ENCODE results near the gene MYOM1.
"Not testable (repeated sequence)": the region's sequence is repeated elsewhere in the genome, so short reads cannot be mapped to it uniquely, and the experiment has no call there.

Gene MYOM1

DNA sequence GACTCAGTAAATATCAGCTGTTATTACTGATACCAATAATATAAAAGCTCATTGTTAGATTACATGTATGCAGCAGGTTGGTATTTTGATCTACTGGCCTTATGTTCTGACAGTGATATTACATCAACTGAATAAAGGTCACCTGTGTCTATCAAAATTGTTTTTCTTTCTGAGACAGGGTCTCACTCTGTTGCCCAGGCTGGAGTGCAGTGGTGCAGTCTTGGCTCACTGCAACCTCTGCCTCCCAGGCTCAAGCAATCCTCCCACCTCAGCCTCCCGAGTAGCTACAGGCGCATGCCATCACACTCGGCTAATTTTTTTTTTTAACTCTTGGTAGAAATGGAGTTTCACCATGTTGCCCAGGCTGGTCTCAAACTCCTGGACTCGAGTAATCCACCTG is 1.1 kb upstream of the MYOM1 start:
- not testable (repeated sequence) for H3K36me3 Mint-ChIP-seq (ENCODE audit: low read depth); DNase-seq (ENCODE audit: low spot score); H3K4me3 Mint-ChIP-seq; H3K9me3 Mint-ChIP-seq; H3K4me1 Mint-ChIP-seq (ENCODE audit: low read depth); H3K27ac Mint-ChIP-seq
- peaks cover 32% of the 10 kb centered on the region for H3K27me3 Mint-ChIP-seq (ENCODE audit: low read depth)

DNA sequence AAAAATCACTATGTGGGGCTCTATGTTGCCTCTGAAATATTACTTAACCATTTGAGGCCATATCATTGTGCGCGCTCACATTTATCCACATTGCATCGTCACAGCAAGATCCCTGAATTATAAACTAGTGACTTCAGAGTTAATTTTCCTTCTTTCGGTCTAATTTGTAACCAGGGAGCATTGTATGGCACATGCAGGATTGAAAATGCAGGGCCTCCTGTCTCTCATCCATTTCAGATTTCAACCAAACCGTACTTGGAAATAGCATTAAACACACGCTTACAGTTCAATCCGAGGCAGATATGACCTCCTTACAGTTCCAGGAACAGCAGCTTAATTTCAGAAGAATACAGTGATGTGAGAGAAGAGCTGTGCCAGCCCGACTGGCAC is 532 bp downstream of the MYOM1 start:
- no peak for DNase-seq (ENCODE audit: low spot score)
- H3K36me3 Mint-ChIP-seq (ENCODE audit: low read depth) = no peaks in the 10 kb centered on the region
- no peaks in the 10 kb centered on the region for H3K9me3 Mint-ChIP-seq
- H3K27ac Mint-ChIP-seq = no peak overlapping the region
- peaks cover 8% of the 10 kb centered on the region for H3K4me1 Mint-ChIP-seq (ENCODE audit: low read depth)
- peaks cover 32% of the 10 kb centered on the region for H3K27me3 Mint-ChIP-seq (ENCODE audit: low read depth)
- H3K4me3 Mint-ChIP-seq = no peak overlapping the region

DNA sequence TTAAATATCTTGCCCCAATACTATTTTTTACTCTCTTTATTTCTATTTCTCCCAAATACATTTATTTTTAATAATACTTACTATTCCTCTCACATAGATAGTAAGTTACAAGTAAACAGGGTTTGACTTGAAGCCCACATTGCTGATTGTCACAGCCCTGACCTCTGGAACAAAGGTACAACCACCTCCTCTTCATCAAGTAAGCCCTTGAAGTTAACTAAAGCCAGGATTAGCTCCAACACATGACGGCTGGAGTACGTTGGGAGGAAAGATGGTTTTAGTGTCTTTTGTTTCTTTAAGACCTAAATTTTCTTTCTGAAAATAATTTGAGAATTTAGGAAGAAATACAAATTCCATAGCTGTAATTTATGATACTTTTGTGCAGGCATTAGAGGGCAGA is 949 bp downstream of the MYOM1 start:
- Mint-ChIP-seq H3K36me3 (ENCODE audit: low read depth) (no peaks in the 10 kb centered on the region), H3K9me3 (no peaks in the 10 kb centered on the region)

DNA sequence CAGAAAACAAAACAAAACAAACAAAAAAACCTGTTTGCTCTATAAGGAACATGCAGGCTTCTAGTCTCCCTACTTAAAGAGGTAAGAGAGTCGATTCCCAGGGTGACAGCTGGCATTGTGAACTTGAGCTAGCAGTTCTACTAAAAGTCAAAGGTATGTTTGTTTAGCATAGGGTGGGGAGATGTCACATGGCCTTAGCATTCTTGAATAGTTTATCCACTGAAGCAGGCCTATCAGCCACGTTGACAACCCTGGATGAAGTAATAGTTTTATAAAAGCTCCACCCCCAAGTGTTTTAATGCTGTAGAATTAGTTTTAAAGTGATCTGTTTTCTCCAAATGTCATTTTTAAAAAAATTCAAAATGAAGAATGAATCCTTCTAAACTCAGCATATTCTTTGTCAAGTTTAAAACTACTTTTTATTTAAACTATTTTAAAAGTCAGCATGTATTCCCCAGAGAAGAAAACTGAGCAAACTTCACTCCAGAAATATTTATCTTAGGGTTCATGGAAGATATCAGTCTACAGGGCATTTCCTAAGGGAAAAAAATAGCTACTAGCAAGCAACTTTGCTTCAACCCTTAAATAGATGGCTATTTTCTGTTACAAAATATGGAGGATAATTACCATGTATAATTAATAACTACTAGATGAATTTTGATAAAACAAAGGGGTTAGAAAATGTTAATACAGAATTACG is 1.7 kb downstream of the MYOM1 start:
- Mint-ChIP-seq H3K4me3 (no peak overlapping the region), H3K4me1 (ENCODE audit: low read depth) (peaks cover 9% of the 10 kb centered on the region), H3K36me3 (ENCODE audit: low read depth) (no peaks in the 10 kb centered on the region), H3K27me3 (ENCODE audit: low read depth) (peaks cover 30% of the 10 kb centered on the region), H3K9me3 (no peaks in the 10 kb centered on the region), H3K27ac (no peak overlapping the region)
- DNase-seq (ENCODE audit: low spot score) = no peak

More for the DNA sequence above, 949 bp downstream of the MYOM1 start:
- Mint-ChIP-seq H3K27ac (no peak overlapping the region), H3K4me3 (no peak overlapping the region), H3K27me3 (ENCODE audit: low read depth) (peaks cover 32% of the 10 kb centered on the region), H3K4me1 (ENCODE audit: low read depth) (peaks cover 8% of the 10 kb centered on the region)
- DNase-seq (ENCODE audit: low spot score) = no peak

DNA sequence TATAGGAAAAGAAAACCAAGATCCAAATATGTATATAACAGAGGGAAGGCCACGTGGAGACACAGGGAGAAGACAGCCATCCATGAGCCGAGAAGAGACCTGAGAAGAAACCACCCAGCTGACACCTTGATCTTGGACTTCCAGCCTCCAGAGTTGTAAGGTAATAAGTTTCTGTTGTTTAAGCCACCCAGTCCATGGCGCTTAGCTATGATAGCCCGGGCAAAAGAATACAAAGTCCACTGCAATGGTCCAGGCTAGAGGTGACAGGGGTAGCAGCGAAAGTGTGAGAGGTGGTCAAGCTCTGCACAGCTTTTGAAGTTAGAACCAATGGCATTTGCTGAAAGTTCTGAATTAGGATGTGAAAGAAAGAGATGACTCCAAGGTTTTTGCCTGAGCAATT is 2.8 kb downstream of the MYOM1 start:
- no peak overlapping the region for H3K4me3 Mint-ChIP-seq
- H3K36me3 Mint-ChIP-seq (ENCODE audit: low read depth) = no peaks in the 10 kb centered on the region
- no peak overlapping the region for H3K27ac Mint-ChIP-seq
- H3K9me3 Mint-ChIP-seq = no peaks in the 10 kb centered on the region
- peaks cover 21% of the 10 kb centered on the region for H3K27me3 Mint-ChIP-seq (ENCODE audit: low read depth)
- no peak for DNase-seq (ENCODE audit: low spot score)
- peaks cover 11% of the 10 kb centered on the region for H3K4me1 Mint-ChIP-seq (ENCODE audit: low read depth)

DNA sequence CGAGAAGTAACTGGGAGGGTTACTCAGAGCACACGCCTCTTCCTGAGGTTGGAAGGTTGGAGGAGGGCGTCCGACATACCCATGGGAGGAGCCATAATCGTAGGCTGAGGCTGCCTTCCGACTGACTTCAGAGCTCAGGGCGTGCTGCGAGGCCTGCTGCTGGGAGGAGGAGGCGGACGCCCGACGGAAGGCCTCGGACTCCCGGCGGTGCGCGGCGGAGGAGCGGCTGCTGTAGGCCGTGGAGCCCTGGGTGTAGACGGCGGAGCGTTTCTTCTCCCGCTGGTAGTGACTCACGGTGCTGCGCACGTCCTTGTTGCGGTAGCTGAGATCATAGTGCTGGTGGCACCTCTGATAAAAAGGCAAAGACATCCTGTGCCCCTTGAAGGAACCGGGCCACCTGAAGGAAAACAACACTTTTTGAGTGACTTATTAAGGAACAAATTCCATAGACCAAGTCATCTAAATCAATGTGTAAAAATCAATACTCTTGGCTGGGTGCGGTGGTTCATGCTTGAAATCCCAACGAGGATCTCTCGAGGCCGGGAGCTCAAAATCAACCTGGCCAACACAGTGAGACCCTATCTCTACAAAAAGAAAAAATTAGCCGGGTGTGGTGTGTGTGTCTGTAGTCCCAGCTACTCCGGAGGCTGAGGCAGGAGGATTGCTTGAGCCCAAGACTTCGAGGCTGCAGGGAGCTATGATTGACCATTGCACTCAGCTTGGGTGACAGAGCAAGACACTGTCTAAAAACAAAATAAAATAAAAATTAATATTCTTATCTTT is 4.7 kb downstream of the MYOM1 start:
- H3K4me3 Mint-ChIP-seq = no peak overlapping the region
- DNase-seq (ENCODE audit: low spot score) = no peak
- H3K4me1 Mint-ChIP-seq (ENCODE audit: low read depth) = peaks cover 12% of the 10 kb centered on the region
- H3K9me3 Mint-ChIP-seq = no peaks in the 10 kb centered on the region
- H3K27ac Mint-ChIP-seq = no peak overlapping the region
- peaks cover 10% of the 10 kb centered on the region for H3K27me3 Mint-ChIP-seq (ENCODE audit: low read depth)
- H3K36me3 Mint-ChIP-seq (ENCODE audit: low read depth) = no peaks in the 10 kb centered on the region

DNA sequence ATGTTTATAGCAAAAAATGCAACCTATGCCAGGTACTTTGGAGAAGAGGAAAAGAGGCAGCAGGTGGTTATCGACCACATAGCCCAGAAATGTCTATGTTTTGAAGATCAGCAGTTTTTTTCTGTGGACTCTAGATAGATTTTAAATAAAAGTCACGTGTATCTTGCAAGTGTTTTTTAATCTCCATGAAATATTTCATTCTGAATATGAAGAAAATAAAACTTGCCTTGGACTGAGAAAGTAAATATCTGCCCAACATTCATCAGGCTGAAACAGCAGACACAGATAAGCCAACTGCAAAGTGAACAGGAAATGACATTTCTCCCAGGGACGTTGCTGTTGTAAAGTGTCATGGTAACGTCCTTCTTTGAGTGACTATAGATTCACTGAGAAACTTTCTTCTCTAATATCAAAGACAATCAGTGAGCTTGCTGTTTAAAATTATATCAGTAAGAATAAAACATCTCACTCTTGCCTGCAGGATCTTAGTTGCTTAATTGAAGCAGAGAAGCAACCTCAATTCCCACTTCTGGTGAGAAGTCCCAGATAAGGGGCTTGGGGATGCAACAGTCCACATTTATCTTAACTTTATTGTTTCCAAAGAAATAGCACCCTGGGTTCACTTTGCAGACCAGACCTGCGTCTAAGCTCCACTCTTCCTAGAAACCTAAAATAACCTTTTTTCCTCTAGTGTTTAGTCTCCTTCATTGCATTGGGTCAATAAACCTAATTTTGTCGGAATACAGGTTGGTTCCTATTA is 6.3 kb downstream of the MYOM1 start:
- peaks cover 15% of the 10 kb centered on the region for H3K4me1 Mint-ChIP-seq (ENCODE audit: low read depth)
- H3K36me3 Mint-ChIP-seq (ENCODE audit: low read depth) = no peaks in the 10 kb centered on the region

DNA sequence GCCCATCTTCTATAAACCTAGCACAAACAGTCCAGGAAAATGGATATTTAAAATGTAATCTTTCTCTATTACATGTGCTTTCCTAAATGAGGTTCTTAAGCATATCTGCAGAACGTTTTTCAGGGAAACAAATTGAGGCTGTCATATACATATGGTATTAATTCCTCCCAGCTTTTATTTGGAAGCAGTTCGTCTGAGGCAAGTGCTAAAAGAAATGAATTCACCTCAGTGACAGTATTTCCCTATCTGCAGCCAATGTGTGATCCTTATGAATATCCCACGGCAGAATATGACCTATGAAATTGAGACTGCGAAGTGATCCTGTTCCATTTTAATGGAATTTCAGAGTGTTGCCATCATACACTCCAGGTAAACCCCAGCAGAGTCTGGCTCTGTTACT is 7.1 kb downstream of the MYOM1 start:
- no peaks in the 10 kb centered on the region for H3K9me3 Mint-ChIP-seq
- H3K4me3 Mint-ChIP-seq = no peak overlapping the region
- no peak for DNase-seq (ENCODE audit: low spot score)
- no peaks in the 10 kb centered on the region for H3K27me3 Mint-ChIP-seq (ENCODE audit: low read depth)
- H3K27ac Mint-ChIP-seq = no peak overlapping the region
- no peaks in the 10 kb centered on the region for H3K36me3 Mint-ChIP-seq (ENCODE audit: low read depth)
- peaks cover 15% of the 10 kb centered on the region for H3K4me1 Mint-ChIP-seq (ENCODE audit: low read depth)

More for the DNA sequence above, 6.3 kb downstream of the MYOM1 start:
- no peaks in the 10 kb centered on the region for H3K27me3 Mint-ChIP-seq (ENCODE audit: low read depth)
- H3K27ac Mint-ChIP-seq = no peak overlapping the region
- H3K9me3 Mint-ChIP-seq = no peaks in the 10 kb centered on the region
- H3K4me3 Mint-ChIP-seq = no peak overlapping the region
- DNase-seq (ENCODE audit: low spot score) = no peak

DNA sequence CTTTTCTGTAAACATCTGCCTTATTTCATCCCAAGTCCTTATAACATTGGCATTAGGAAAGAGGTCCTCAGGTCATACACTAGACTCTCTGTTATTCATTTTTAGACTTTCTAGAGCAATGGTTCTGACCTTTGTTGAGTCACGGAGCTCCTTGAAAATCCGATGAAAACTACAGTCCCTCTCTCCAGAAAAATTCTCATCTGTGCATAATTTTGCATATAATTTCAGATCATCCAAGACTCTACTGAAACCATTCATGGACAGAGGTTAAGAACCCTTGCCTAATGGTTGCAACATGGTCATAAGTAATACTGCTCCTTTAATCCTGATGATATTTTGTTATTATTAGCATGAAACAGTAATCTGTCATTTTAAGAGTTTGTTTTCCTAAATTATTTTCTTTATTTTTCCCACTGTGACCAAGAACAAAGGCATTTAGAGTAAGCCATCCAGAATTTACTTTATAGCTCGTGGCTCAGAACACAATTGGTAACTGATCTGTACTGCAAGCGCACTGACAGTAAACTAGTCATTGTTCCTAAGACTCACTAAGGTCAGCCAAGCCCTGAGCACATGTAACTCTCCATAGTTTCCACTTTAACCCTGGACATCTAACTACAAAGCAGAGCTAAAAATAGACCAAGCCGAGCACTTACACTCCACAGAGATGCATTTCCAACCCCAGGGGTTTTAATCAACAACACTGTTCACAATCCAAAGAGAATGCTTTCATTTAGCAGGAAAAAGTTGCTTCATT is 8.4 kb downstream of the MYOM1 start:
- Mint-ChIP-seq H3K36me3 (ENCODE audit: low read depth) (no peaks in the 10 kb centered on the region), H3K4me1 (ENCODE audit: low read depth) (peaks cover 15% of the 10 kb centered on the region), H3K9me3 (no peaks in the 10 kb centered on the region), H3K4me3 (no peak overlapping the region), H3K27me3 (ENCODE audit: low read depth) (no peaks in the 10 kb centered on the region), H3K27ac (no peak overlapping the region)
- DNase-seq (ENCODE audit: low spot score) = no peak

DNA sequence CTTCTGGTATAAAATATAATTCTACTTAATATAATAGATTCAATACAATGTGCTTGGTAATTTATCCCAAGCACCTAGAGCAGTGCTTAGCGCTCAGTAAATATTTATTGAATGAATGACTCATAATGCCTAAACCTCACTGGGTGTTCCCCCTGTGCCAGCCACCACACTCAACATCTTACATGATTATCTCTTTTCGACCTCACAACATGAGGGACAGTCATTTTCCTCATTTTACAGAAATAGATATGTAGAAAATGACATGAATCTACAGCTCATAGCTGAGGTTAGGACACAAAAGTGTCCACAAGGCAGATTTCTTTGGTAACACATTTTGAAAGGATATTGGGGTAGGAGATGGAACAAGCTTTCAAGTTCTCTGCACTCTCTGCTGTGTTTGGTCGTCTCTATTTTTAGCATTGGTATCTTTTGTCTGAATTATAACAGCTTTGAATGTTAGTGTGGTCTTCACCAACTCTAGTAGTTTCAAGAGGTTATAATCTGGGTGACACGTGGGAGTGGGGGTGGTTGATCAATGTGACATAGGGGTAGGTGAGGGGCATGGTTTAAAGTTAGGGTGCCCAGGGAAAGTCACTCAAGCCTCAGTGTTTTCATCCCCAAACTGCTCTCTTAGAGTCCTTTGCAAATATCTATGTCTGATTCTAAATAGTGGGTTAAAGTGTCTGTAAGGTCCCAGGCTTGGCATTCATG is 9.8 kb downstream of the MYOM1 start:
- H3K4me1 Mint-ChIP-seq (ENCODE audit: low read depth) = peaks cover 15% of the 10 kb centered on the region
- DNase-seq (ENCODE audit: low spot score) = no peak
- H3K36me3 Mint-ChIP-seq (ENCODE audit: low read depth) = peaks cover under 1% of the 10 kb centered on the region
- no peak overlapping the region for H3K4me3 Mint-ChIP-seq
- no peaks in the 10 kb centered on the region for H3K27me3 Mint-ChIP-seq (ENCODE audit: low read depth)
- peaks cover 4% of the 10 kb centered on the region for H3K9me3 Mint-ChIP-seq
- no peak overlapping the region for H3K27ac Mint-ChIP-seq

DNA sequence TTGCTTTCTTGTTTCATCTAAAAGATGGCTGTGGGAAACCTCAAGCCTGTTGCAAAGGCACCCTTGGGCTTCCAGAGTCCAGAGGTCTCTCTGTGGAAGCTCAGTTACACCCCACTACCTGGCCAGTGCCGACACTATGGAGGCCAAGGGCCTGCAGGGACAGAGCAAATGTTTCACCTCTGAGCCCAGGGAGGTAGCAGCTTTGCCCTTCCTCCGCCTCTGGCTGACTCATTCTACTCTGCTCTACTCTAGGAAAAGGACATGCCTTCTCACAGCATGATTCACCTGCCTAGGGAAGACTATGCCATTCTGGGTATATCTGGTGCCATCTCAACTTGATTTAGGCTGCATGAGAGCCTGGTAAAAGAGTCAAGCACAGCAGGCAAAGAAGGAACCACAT is 12.2 kb downstream of the MYOM1 start:
- Mint-ChIP-seq H3K36me3 (ENCODE audit: low read depth) (peaks cover 1% of the 10 kb centered on the region), H3K4me3 (no peak overlapping the region), H3K9me3 (peaks cover 16% of the 10 kb centered on the region), H3K4me1 (ENCODE audit: low read depth) (peaks cover 4% of the 10 kb centered on the region), H3K27ac (no peak overlapping the region), H3K27me3 (ENCODE audit: low read depth) (peaks cover 2% of the 10 kb centered on the region)
- DNase-seq (ENCODE audit: low spot score) = no peak

DNA sequence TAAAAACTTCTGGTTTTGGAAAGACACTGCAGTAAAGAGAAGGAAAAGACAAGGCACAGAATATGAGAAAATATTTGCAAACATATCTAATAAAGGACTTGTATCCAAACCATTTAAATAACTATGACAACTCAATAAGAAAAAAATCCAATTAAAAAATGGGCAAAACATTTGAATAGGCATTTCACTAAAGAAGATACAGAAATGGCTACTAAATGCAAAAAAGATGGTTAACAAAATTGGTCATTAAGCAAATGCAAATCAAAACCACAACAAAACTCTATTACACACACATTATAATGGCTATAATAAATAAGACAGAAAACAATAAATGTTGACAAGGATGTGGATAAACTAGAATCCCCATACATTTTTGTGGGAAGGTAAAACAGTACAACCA is 14.5 kb downstream of the MYOM1 start:
- Mint-ChIP-seq H3K27me3 (ENCODE audit: low read depth) (peaks cover 4% of the 10 kb centered on the region), H3K4me1 (ENCODE audit: low read depth) (peaks cover 4% of the 10 kb centered on the region), H3K36me3 (ENCODE audit: low read depth) (peaks cover 1% of the 10 kb centered on the region), H3K27ac (no peak overlapping the region), H3K9me3 (peaks cover 22% of the 10 kb centered on the region), H3K4me3 (no peak overlapping the region)
- DNase-seq (ENCODE audit: low spot score) = no peak

DNA sequence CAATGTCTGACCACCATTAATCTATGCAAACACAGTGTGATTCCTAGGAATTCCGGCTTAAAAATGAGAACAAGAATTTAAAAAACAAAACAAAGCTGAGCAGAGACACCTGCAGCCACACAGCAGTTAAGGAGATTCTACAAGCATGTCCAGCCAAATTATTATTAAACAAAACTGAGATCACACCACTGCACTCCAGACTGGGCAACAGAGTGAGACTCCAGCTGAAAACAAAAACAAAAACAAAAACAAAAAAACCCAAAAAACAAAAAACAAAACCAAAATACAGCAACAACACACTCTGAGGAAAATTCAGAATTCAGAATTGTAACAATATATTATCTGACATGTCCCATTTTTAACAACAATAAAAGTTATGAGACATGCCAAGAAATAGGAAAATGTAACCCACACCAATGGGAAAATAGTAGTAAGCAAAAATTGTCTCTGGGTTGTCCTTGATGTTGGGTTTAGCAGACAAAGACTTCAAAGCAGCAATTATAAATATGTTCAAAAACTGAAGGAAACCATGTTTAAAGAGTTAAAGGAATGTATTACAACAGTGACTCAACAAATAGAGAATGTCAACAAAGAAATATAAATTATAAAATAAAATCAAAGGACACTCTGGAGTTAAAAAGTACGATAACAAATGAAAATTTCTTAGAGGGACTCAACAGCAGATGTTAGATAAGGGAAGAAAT is 19.7 kb downstream of the MYOM1 start:
- peaks cover 19% of the 10 kb centered on the region for H3K9me3 Mint-ChIP-seq
- no peak for DNase-seq (ENCODE audit: low spot score)

More for the DNA sequence above, 19.7 kb downstream of the MYOM1 start:
- H3K27me3 Mint-ChIP-seq (ENCODE audit: low read depth) = peaks cover 7% of the 10 kb centered on the region
- no peak overlapping the region for H3K4me3 Mint-ChIP-seq
- peaks cover 1% of the 10 kb centered on the region for H3K36me3 Mint-ChIP-seq (ENCODE audit: low read depth)
- no peaks in the 10 kb centered on the region for H3K4me1 Mint-ChIP-seq (ENCODE audit: low read depth)
- H3K27ac Mint-ChIP-seq = no peak overlapping the region
